Smooth muscle cell (in vitro differentiated cells): Measurements from ENCODE around the gene RAD51B. TPM values are rescaled to one million over a fixed set of nuclear protein-coding genes. Genes with fewer than 3 reads are reported as not detected.
A peak's percentile ranks its signal among the peaks of the same experiment; 100 is the strongest.

ENCODE experiments used
- DNase-seq: peaks from one replicate; lab custom pipeline; 2025; ENCODE audit not compliant: unreplicated experiment; lab: John Stamatoyannopoulos, UW
- H2AFZ ChIP-seq: fragments of 200-600 bp; sonication (generic); 2 replicates; pipeline ENCODE4 v1.6.0; 2016; ENCODE audit warnings: antibody characterized with exemption, low read depth, mild to moderate bottlenecking
- H3F3A ChIP-seq: fragments of 200-600 bp; sonication (generic); 2 replicates; pipeline ENCODE4 v1.6.0; 2017; ENCODE audit warnings: antibody characterized with exemption, low read depth
- H3K27ac ChIP-seq: fragments of 200-600 bp; sonication (generic); 2 replicates; pipeline ENCODE4 v1.5.1; 2016; ENCODE audit warnings: low read depth, mild to moderate bottlenecking
- H3K27me3 ChIP-seq: fragments of 200-600 bp; sonication (generic); 2 replicates; pipeline ENCODE4 v1.6.1; 2016; ENCODE audit warnings: low read depth, mild to moderate bottlenecking
- H3K36me3 ChIP-seq: fragments of 200-600 bp; sonication (generic); 2 replicates; pipeline ENCODE4 v1.5.1; 2016; ENCODE audit warnings: low read depth
- H3K4me1 ChIP-seq: fragments of 200-600 bp; sonication (generic); 2 replicates; pipeline ENCODE4 v1.5.1; 2016; ENCODE audit warnings: low read depth
- H3K4me2 ChIP-seq: fragments of 200-600 bp; sonication (generic); 2 replicates; pipeline ENCODE4 v1.6.0; 2016; ENCODE audit warnings: mild to moderate bottlenecking
- H3K4me3 ChIP-seq: fragments of 200-600 bp; sonication (generic); 2 replicates; pipeline ENCODE4 v1.5.1; 2016; ENCODE audit warnings: mild to moderate bottlenecking
- H3K79me2 ChIP-seq: fragments of 200-600 bp; sonication (generic); 2 replicates; pipeline ENCODE4 v1.6.0; 2016; ENCODE audit warnings: low read depth, mild to moderate bottlenecking
- H3K9ac ChIP-seq: fragments of 200-600 bp; sonication (generic); 2 replicates; pipeline ENCODE4 v1.6.0; 2016; ENCODE audit warnings: low read depth
- H3K9me3 ChIP-seq: fragments of 200-600 bp; sonication (generic); replicated peaks from 2 replicates; pipeline ENCODE4 v1.5.1; 2016; ENCODE audit warnings: low read depth
- H4K20me1 ChIP-seq: fragments of 200-600 bp; sonication (generic); 2 replicates; pipeline ENCODE4 v1.6.0; 2016; ENCODE audit warnings: low read depth
- WGBS: methylation state at CpG from one replicate; pipeline ENCODE4 v1.1.7; 2016; ENCODE audit warnings: low lambda C conversion rate; 5-methylcytosine and 5-hydroxymethylcytosine counted together
- polyA plus RNA-seq: library from polyadenylated mRNA; unstranded; fragments of >200 nt; fragmentation: Nextera tagmentation; extraction: Ambion mirVana; gene quantifications from 2 replicates; pipeline ENCODE4 v1.2.1, GENCODE V29; 2016
- total RNA-seq: library from RNA; depleted of rRNA; stranded (reverse); fragments of >200 nt; gene quantifications from 2 replicates; pipeline ENCODE4 v1.2.3, GENCODE V29; 2014
- TF ChIP-seq, protein P1 (sequence below): fragments of 200-600 bp; sonication (generic); IDR thresholded peaks from 2 replicates; pipeline ENCODE4 v1.5.1; 2017; ENCODE audit warnings: borderline replicate concordance, mild to moderate bottlenecking, antibody characterized with exemption; ENCODE audit not compliant: insufficient read depth, poor library complexity, severe bottlenecking

The RAD51B gene
- total and polyA plus RNA-seq, 2 experiments from 2014 or later = 4.6 to 5.3 TPM

DNA sequence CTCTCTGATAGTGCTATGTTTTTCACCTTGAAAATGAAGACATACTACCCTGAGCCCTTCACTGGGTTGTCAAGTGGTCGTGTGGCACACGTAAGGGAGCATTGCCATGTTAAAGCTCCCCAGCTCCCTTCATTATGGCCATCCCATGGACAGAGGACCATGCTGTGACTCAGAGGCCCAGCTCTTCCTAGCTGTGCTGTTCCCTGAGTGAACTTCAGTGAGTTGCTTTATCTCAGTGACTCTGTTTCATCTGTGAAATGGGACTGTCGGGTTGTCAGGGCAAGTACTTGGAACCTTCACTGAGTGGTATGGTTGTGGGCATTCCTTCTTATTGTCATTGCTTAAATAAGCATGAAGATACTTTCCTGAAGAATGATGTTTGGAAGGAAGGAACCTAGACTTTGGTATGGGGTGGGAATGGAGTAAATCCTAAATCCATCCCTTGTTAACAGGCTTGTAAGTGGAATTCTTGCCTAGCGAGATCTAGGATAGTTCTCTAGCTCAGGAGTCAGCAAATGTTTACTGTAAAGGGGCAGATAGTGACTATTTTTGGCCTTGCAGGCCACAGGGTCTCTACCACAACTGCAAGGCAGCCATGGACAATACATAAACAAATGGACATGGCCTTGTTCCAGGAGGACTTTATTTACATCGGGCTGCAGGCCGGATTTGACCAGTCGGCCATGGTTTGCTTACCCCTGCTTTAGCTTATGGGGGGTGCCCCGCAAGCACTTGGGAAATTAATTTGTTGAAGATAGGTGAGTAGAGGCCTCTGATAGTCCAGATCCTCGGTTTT, 689.8 kb downstream of the RAD51B start:
- H3K4me2 ChIP-seq = peak overlapping the region; percentile 49
- no peaks in the 10 kb centered on the region for H3K79me2 ChIP-seq
- H3K27me3 ChIP-seq = no peaks in the 10 kb centered on the region
- peak overlapping the region; percentile 65 for H3K27ac ChIP-seq
- TF ChIP-seq, protein P1, sequence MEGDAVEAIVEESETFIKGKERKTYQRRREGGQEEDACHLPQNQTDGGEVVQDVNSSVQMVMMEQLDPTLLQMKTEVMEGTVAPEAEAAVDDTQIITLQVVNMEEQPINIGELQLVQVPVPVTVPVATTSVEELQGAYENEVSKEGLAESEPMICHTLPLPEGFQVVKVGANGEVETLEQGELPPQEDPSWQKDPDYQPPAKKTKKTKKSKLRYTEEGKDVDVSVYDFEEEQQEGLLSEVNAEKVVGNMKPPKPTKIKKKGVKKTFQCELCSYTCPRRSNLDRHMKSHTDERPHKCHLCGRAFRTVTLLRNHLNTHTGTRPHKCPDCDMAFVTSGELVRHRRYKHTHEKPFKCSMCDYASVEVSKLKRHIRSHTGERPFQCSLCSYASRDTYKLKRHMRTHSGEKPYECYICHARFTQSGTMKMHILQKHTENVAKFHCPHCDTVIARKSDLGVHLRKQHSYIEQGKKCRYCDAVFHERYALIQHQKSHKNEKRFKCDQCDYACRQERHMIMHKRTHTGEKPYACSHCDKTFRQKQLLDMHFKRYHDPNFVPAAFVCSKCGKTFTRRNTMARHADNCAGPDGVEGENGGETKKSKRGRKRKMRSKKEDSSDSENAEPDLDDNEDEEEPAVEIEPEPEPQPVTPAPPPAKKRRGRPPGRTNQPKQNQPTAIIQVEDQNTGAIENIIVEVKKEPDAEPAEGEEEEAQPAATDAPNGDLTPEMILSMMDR = no peak
- WGBS = 57% methylated on average over 9 of the region's 9 CpGs
- H2AFZ ChIP-seq = no peak overlapping the region
- H3F3A ChIP-seq = peaks cover 43% of the 10 kb centered on the region
- H4K20me1 ChIP-seq = no peaks in the 10 kb centered on the region
- no peaks in the 10 kb centered on the region for H3K36me3 ChIP-seq
- H3K4me1 ChIP-seq = peaks cover 20% of the 10 kb centered on the region
- no peak overlapping the region for H3K9ac ChIP-seq
- no peaks in the 10 kb centered on the region for H3K9me3 ChIP-seq
- no peak for DNase-seq
- no peak overlapping the region for H3K4me3 ChIP-seq

DNA sequence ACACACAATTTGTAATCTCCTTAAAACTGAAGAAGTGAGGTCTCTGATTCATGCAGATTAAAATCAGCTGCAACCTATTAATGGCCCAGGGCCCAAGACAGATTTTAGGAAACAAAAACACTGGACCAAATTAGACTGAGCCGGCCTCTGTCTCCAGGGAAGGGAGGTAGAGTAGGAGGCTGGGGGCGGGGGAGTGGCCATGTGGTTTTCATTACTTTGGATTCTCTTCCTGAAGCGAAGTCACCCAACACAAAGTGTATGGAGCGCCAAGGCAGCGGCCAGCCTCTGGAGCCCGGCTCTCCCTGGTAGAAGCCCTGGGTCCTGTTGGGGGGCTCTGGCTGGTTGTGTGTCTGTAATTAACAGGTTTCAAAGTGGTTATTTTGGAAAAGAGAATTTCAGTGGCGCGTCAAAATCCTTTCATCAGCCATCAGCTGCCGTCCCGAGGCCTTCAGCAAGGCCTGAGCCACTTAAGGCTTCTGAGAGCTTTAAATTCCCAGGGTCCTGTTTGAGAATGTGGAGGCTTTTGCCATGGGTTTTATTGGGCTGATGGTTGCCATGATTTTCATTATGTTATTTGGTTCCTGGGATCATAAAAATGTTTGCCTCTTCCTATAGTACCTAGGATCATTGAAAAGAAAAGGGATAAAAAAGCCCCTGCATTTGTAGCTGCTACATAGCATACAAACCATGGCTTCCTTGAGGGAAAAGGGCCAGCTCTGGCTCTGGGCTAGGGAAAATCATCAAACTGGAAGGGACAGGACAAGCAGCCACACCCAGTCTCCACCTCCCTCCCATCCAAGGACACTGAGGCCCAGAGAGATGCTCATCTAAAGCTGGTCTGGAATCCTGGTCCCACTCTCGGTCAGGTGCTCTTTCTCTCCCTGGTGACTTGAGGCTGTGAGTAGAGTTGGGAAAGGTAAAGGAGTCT, 690.9 kb downstream of the RAD51B start:
- Histone ChIP-seq H3K79me2 (no peaks in the 10 kb centered on the region), H4K20me1 (no peaks in the 10 kb centered on the region), H3K4me2 (peak overlapping the region; percentile 49), H3K27ac (peak overlapping the region; percentile 65), H3K4me1 (peaks cover 25% of the 10 kb centered on the region), H3K4me3 (no peak overlapping the region), H3F3A (peaks cover 46% of the 10 kb centered on the region), H3K9me3 (no peaks in the 10 kb centered on the region), H3K27me3 (no peaks in the 10 kb centered on the region), H3K9ac (no peak overlapping the region), H2AFZ (peak overlapping the region; percentile 75), H3K36me3 (no peaks in the 10 kb centered on the region)
- 31% methylated on average over 11 of the region's 11 CpGs for WGBS
- DNase-seq = no peak
- TF ChIP-seq, protein P1 = no peak

DNA sequence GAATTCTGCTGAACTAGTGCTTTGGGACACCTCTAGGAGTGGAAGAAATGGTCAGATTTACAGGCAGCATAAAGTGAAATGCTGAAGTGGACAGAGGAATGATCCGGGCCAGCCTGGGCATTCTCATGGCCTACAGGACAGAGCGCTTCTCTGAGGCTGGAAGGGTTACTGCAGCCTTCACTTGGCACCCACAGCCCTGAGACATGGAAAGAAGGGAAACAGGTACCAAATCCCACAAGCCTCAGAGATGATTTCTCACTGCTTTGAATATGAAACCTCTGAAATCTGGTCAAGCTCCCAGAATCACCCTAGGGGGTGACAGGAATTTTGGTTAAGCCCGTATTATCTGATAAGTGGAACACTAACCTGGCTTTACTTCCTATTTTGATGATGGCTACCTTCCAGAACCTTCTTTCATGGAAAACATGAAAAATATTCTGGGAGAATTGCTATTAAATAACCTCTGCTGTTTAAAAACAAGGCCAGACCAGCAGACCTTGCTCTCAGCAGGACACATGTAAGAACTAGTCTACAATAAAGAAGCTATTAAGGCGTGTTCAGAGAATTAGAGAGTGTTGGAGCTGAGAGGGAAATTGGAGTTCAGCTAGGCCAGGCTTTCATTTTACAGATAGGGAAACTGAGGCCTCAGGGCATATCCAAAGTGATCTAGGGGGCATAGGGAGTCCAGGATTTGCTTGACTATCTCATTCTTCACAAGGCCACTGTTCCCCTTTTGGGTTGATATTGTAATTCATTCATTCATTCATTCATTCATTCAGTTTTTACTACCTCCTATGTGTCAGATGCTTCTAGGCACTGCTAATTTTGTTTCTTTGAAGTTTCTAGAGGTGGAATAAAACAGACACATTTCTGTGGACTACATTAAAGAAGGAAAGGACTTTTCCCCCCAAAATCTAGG, 691.8 kb downstream of the RAD51B start:
- peak overlapping the region; percentile 65 for H3K27ac ChIP-seq
- TF ChIP-seq, protein P1 = no peak
- H2AFZ ChIP-seq = no peak overlapping the region
- peaks cover 25% of the 10 kb centered on the region for H3K4me1 ChIP-seq
- H3F3A ChIP-seq = peaks cover 39% of the 10 kb centered on the region
- no peaks in the 10 kb centered on the region for H3K36me3 ChIP-seq
- no peak overlapping the region for H3K4me3 ChIP-seq
- 87% methylated on average over 4 of the region's 4 CpGs for WGBS
- no peak for DNase-seq
- H3K9me3 ChIP-seq = no peaks in the 10 kb centered on the region
- no peaks in the 10 kb centered on the region for H3K27me3 ChIP-seq
- no peaks in the 10 kb centered on the region for H3K79me2 ChIP-seq
- no peaks in the 10 kb centered on the region for H4K20me1 ChIP-seq
- H3K9ac ChIP-seq = no peak overlapping the region
- H3K4me2 ChIP-seq = peak overlapping the region; percentile 49
